H1 (cell line): ENCODE results near the gene SNRPA1. TPM values are rescaled to one million over a fixed set of nuclear protein-coding genes. Genes with fewer than 3 reads are reported as not detected.
A peak's percentile ranks its signal among the peaks of the same experiment; 100 is the strongest.

Source experiments
- CTCF ChIA-PET: fragments of 300-600 bp; sonication (Branson Sonifier 250); formaldehyde crosslinking; loops from one replicate; lab custom pipeline; 2021; ENCODE audit not compliant: partially characterized antibody; lab: Charles Lee
- POLR2A ChIA-PET: fragments of 300-600 bp; sonication (Branson Sonifier 250); formaldehyde crosslinking; loops from one replicate; lab custom pipeline; 2021; ENCODE audit warnings: inconsistent platforms; ENCODE audit not compliant: partially characterized antibody; lab: Charles Lee
- DNase-seq, 2 experiments: peaks; one replicate each; pipeline versions ENCODE4 v3.0.0 to v3.0.0-alpha.2; 2010 to 2022; ENCODE audit warnings: low spot score in 2 of 2, low read depth in 1 of 2, mixed read lengths in 1 of 2
- FAIRE-seq: peaks from 2 replicates; lab custom pipeline; 2011; peaks lifted over from hg19 to GRCh38; lab: Jason Lieb, UNC
- H2AFZ ChIP-seq: 2 replicates; pipeline ENCODE4 v1.8.1; 2012; ENCODE audit warnings: low read length, inconsistent platforms
- H2AK5ac ChIP-seq: 2 replicates; pipeline ENCODE4 v1.6.1; 2013; ENCODE audit warnings: low read depth, low read length
- H2BK120ac ChIP-seq: replicated peaks from 2 replicates; pipeline ENCODE3; 2013; ENCODE audit warnings: low read depth, low read length, inconsistent platforms
- H2BK12ac ChIP-seq: 2 replicates; pipeline ENCODE4 v1.6.1; 2013; ENCODE audit warnings: low read depth, low read length
- H2BK15ac ChIP-seq: 2 replicates; pipeline ENCODE4 v1.6.1; 2013; ENCODE audit warnings: low read length
- H2BK20ac ChIP-seq: 2 replicates; pipeline ENCODE4 v1.6.1; 2013; ENCODE audit warnings: low read length
- H2BK5ac ChIP-seq: 2 replicates; pipeline ENCODE4 v1.6.1; 2013; ENCODE audit warnings: low read depth, low read length
- H3K14ac ChIP-seq: 2 replicates; pipeline ENCODE4 v1.6.1; 2013; ENCODE audit warnings: inconsistent platforms; ENCODE audit not compliant: insufficient read length
- H3K18ac ChIP-seq: 2 replicates; pipeline ENCODE4 v1.6.1; 2013; ENCODE audit warnings: low read length; ENCODE audit errors: extremely low read depth
- H3K23ac ChIP-seq: 2 replicates; pipeline ENCODE4 v1.6.1; 2013; ENCODE audit warnings: inconsistent platforms; ENCODE audit not compliant: insufficient read length
- H3K23me2 ChIP-seq: 2 replicates; pipeline ENCODE4 v1.6.1; 2013; ENCODE audit warnings: low read depth, low read length
- H3K27ac ChIP-seq: 2 replicates; pipeline ENCODE4 v1.6.1; 2011; ENCODE audit warnings: low read depth, low read length, inconsistent platforms
- H3K27me3 ChIP-seq, 4 experiments: replicated peaks in 1 of 4; 1 replicate in 1 of 4; 2 replicates in 3 of 4; pipeline versions ENCODE4 v1.6.1 to v1.8.1; 2011 to 2013; ENCODE audit warnings: low read length in 3 of 4, mild to moderate bottlenecking in 3 of 4, inconsistent platforms in 2 of 4, mixed read lengths in 2 of 4, moderate library complexity in 1 of 4; ENCODE audit not compliant: control insufficient read depth in 3 of 4, insufficient read depth in 3 of 4; ENCODE audit errors: extremely low read depth in 1 of 4
- H3K36me3 ChIP-seq, 4 experiments: 2 replicates each; pipeline versions ENCODE4 v1.6.1 to v1.8.1; 2011 to 2013; ENCODE audit warnings: mild to moderate bottlenecking in 4 of 4, low read length in 3 of 4, moderate library complexity in 2 of 4, control low read depth in 1 of 4, inconsistent platforms in 1 of 4; ENCODE audit not compliant: insufficient read depth in 4 of 4, control insufficient read depth in 2 of 4
- H3K4ac ChIP-seq: replicated peaks from 2 replicates; pipeline ENCODE3; 2013; ENCODE audit warnings: low read length, low read depth, mixed read lengths, inconsistent platforms; ENCODE audit not compliant: insufficient read length
- H3K4me1 ChIP-seq, 4 experiments: replicated peaks in 1 of 4; 1 replicate in 1 of 4; 2 replicates in 3 of 4; pipeline versions ENCODE4 v1.6.1 to v1.8.1; 2011 to 2013; ENCODE audit warnings: low read length in 3 of 4, inconsistent platforms in 2 of 4, mixed read lengths in 1 of 4; ENCODE audit not compliant: insufficient read depth in 4 of 4, control insufficient read depth in 3 of 4
- H3K4me2 ChIP-seq, 2 experiments: 2 replicates each; pipeline versions ENCODE4 v1.6.1 to v1.8.1; 2011 to 2013; ENCODE audit warnings: low read depth in 2 of 2, low read length in 2 of 2, control low read depth in 1 of 2, inconsistent platforms in 1 of 2, mild to moderate bottlenecking in 1 of 2; ENCODE audit not compliant: insufficient read depth in 1 of 2
- H3K4me3 ChIP-seq, 4 experiments: fragments of 200-600, 300-600 bp in 1 of 4; sonication (generic), shearing (Covaris generic), sonication (Bioruptor Twin) in 1 of 4; 2 replicates each; pipeline versions ENCODE4 v1.5.1 to v1.8.1; 2011 to 2016; ENCODE audit warnings: low read length in 4 of 4, low read depth in 3 of 4, control low read depth in 2 of 4, inconsistent platforms in 2 of 4, mild to moderate bottlenecking in 2 of 4, mixed read lengths in 1 of 4, moderate library complexity in 1 of 4; ENCODE audit not compliant: insufficient read depth in 2 of 4; ENCODE audit errors: extremely low read depth in 1 of 4
- H3K56ac ChIP-seq: replicated peaks from 2 replicates; pipeline ENCODE3; 2013; ENCODE audit warnings: low read depth, mild to moderate bottlenecking, mixed read lengths, low read length, inconsistent platforms; ENCODE audit not compliant: insufficient read length
- H3K79me1 ChIP-seq: 2 replicates; pipeline ENCODE4 v1.6.1; 2013; ENCODE audit warnings: low read depth, low read length, control low read depth
- H3K79me2 ChIP-seq, 2 experiments: 2 replicates each; pipeline versions ENCODE4 v1.6.1 to v1.8.1; 2012 to 2013; ENCODE audit warnings: low read length in 2 of 2, mild to moderate bottlenecking in 2 of 2, inconsistent platforms in 1 of 2; ENCODE audit not compliant: insufficient read depth in 2 of 2, control insufficient read depth in 1 of 2
- H3K9ac ChIP-seq, 4 experiments: replicated peaks in 1 of 4; 1 replicate in 1 of 4; 2 replicates in 3 of 4; pipeline versions ENCODE4 v1.6.1 to v1.8.1; 2011 to 2013; ENCODE audit warnings: low read depth in 3 of 4, low read length in 3 of 4, control low read depth in 2 of 4, mild to moderate bottlenecking in 2 of 4, moderate library complexity in 2 of 4, inconsistent platforms in 1 of 4; ENCODE audit errors: extremely low read depth in 1 of 4
- H3K9me3 ChIP-seq, 2 experiments: 2 replicates each; pipeline versions ENCODE4 v1.6.1 to v1.8.1; 2012 to 2013; ENCODE audit warnings: mild to moderate bottlenecking in 2 of 2, moderate library complexity in 2 of 2, control low read depth in 1 of 2, inconsistent platforms in 1 of 2, low read depth in 1 of 2, low read length in 1 of 2, mixed read lengths in 1 of 2; ENCODE audit not compliant: insufficient read depth in 2 of 2
- H4K20me1 ChIP-seq, 2 experiments: replicated peaks in 1 of 2; 2 replicates each; pipeline versions ENCODE3 to v1.8.1; 2011 to 2013; ENCODE audit warnings: inconsistent platforms in 2 of 2, low read length in 2 of 2, mild to moderate bottlenecking in 1 of 2; ENCODE audit not compliant: insufficient read depth in 2 of 2, control insufficient read depth in 1 of 2
- H4K5ac ChIP-seq: 2 replicates; pipeline ENCODE4 v1.6.1; 2013; ENCODE audit warnings: low read length, low read depth, mixed read lengths, inconsistent platforms; ENCODE audit not compliant: insufficient read length
- H4K8ac ChIP-seq: 2 replicates; pipeline ENCODE4 v1.8.0; 2013; ENCODE audit warnings: mild to moderate bottlenecking, moderate library complexity, low read length, inconsistent platforms; ENCODE audit not compliant: insufficient read depth; ENCODE audit errors: extremely low read depth
- H4K91ac ChIP-seq: replicated peaks from 2 replicates; pipeline ENCODE3; 2013; ENCODE audit warnings: low read length, mixed read lengths, inconsistent platforms; ENCODE audit not compliant: insufficient read length
- ATF2 ChIP-seq: IDR thresholded peaks from 2 replicates; pipeline ENCODE4 v1.6.1; 2012; ENCODE audit warnings: low read length, inconsistent platforms
- HDAC2 ChIP-seq, 2 experiments: fragments of 300-600 bp in 1 of 2; sonication (generic) in 1 of 2; IDR thresholded peaks; 2 replicates each; pipeline ENCODE4 v1.6.1; 2011 to 2012; ENCODE audit warnings: low read depth in 2 of 2, low read length in 2 of 2, mild to moderate bottlenecking in 2 of 2, moderate library complexity in 2 of 2, borderline replicate concordance in 1 of 2, inconsistent platforms in 1 of 2
- NANOG ChIP-seq: IDR thresholded peaks from 2 replicates; pipeline ENCODE4 v1.6.1; 2011; ENCODE audit warnings: low read length, low read depth, mild to moderate bottlenecking, inconsistent platforms; ENCODE audit not compliant: insufficient read depth, poor library complexity, severe bottlenecking
- SIN3A ChIP-seq, 2 experiments: IDR thresholded peaks in 1 of 2; conservative IDR thresholded peaks in 1 of 2; 2 replicates each; pipeline ENCODE4 v1.6.1; 2011 to 2012; ENCODE audit warnings: low read length in 2 of 2, improper control_type of control experiment in 1 of 2, low read depth in 1 of 2, mild to moderate bottlenecking in 1 of 2
- SP4 ChIP-seq: IDR thresholded peaks from 2 replicates; pipeline ENCODE4 v1.6.1; 2012; ENCODE audit warnings: low read length, inconsistent platforms
- SRF ChIP-seq: IDR thresholded peaks from 2 replicates; pipeline ENCODE4 v1.6.1; 2011; ENCODE audit warnings: mild to moderate bottlenecking, low read depth, low read length, moderate library complexity
- WGBS, 2 experiments: shearing (Covaris generic) in 1 of 2; methylation state at CpG; one replicate each; pipeline versions ENCODE4 v1.1.6 to v1.1.7; 2013 to 2015; ENCODE audit warnings: low lambda C conversion rate in 2 of 2, mixed read lengths in 2 of 2, inconsistent platforms in 1 of 2, low coverage in 1 of 2, missing lambda C conversion rate in 1 of 2; ENCODE audit not compliant: insufficient replicate concordance in 2 of 2, insufficient coverage in 1 of 2, insufficient read length in 1 of 2; ENCODE audit errors: extremely low coverage in 1 of 2, missing lambda C conversion rate in 1 of 2; 5-methylcytosine and 5-hydroxymethylcytosine counted together
- polyA plus RNA-seq, 7 experiments: library from polyadenylated mRNA; depleted of rRNA in 3 of 7; stranded (reverse) in 5 of 7; unstranded in 2 of 7; fragments of >200 nt in 5 of 7; fragments of 200-250 nt in 2 of 7; gene quantifications; 1 replicate in 5 of 7; 2 replicates in 1 of 7; 4 replicates in 1 of 7; pipeline versions ENCODE4 v1.2.1 to v1.2.3, GENCODE V29; 2011 to 2013; ENCODE audit warnings: missing spikeins in 2 of 7, mixed read lengths in 2 of 7
- total RNA-seq: library from RNA; stranded (reverse); fragmentation: NEBNext Ultra II Directional; extraction: Animal tissue kit (Norgen Biotek cat#: 25700); gene quantifications from 2 replicates; pipeline ENCODE4 v1.2.1, GENCODE V29; 2021

The SNRPA1 gene
- total and polyA plus RNA-seq, 2 of the 8 experiments (the other 6 are each of a cell fraction or from before 2014, with no cell fraction given): 140 to 221 TPM

DNA sequence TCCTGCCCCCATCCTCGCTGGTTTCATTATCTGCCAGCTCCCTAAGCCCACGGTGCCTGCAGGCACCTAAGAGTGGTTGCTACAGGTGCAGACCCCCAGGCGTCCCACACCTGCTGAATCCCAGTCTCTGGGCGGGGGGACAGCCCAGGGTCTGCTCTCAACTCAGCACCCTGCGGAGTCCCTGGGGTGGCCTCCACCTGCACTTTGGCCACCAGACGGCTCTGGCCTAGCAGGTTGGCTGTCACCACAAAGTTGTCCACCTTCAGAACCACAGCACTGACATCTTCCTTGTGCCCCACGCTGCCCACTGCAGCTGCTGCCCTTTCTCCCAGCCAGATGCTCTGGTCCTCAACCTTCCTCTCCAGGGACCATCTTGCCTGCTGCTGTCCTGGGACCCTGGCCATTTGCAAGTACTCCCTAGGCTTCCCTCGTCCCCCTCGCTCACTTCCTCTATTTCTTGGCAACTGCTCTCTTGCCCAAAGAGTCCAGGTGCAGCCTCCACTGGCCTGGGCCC lies 34.9 kb upstream of the SNRPA1 start:
- 97% methylated on average over 9 of the region's 9 CpGs; no CpG with 5 or more reads in 1 of the 2 experiments for WGBS, 2 experiments

More for the DNA sequence above, 34.9 kb upstream of the SNRPA1 start:
- Histone ChIP-seq H3K79me1 (no peaks in the 10 kb centered on the region), H3K36me3 (no peaks in the 10 kb centered on the region), H3K79me2 (no peaks in the 10 kb centered on the region), H3K27ac (no peak overlapping the region), H2BK15ac (no peak overlapping the region), H3K4me3 (no peak overlapping the region), H3K56ac (no peak overlapping the region), H4K8ac (no peak overlapping the region; the same call in 1 of the 2 replicates), H2AK5ac (no peak overlapping the region), H3K14ac (no peak overlapping the region), H3K9me3 (peaks cover 9 to 10% of the 10 kb centered on the region in 2 experiments; a peak in 3 of 4 replicates), H2BK120ac (no peak overlapping the region), H3K4ac (no peak overlapping the region), H4K91ac (no peak overlapping the region), H3K23ac (no peak overlapping the region), H4K5ac (no peak overlapping the region), H2AFZ (no peak overlapping the region), H3K18ac (no peak overlapping the region), H3K27me3 (peaks cover 0 to 13% (median 7%) of the 10 kb centered on the region in 4 experiments; a peak in 4 of 7 replicates), H3K9ac (no peak overlapping the region), H3K4me2 (no peak overlapping the region), H4K20me1 (no peaks in the 10 kb centered on the region), H3K23me2 (no peaks in the 10 kb centered on the region), H2BK12ac (no peak overlapping the region), H3K4me1 (peaks cover 0 to 3% (median 0%) of the 10 kb centered on the region in 4 experiments; a peak in 1 of 7 replicates), H2BK5ac (no peak overlapping the region), H2BK20ac (no peak overlapping the region)
- DNase-seq (peak in 1 of 2 experiments; percentile 32), FAIRE-seq (no peak)
- TF ChIP-seq ATF2: no peak
- no peak for TF ChIP-seq SRF
- TF ChIP-seq HDAC2 (IDR thresholded peaks at IDR 0.05; ENCODE audit: borderline replicate concordance in 1 of 2, low read depth in 2 of 2, low read length in 2 of 2): no peak
- TF ChIP-seq SP4: no peak
- no peak for TF ChIP-seq SIN3A (conservative IDR thresholded peaks at IDR 0.05 in 1 of 2, IDR thresholded peaks at IDR 0.05 in 1 of 2; ENCODE audit: low read depth in 1 of 2, low read length in 2 of 2)
- TF ChIP-seq NANOG: no peak
- POLR2A ChIA-PET: no interaction called here
- CTCF ChIA-PET: interaction anchor here (1.0 to 1.1 kb wide), 3 partner anchors 9 to 309 kb away, joined by 3 to 6 read pairs (median 3); no protein-coding TSS in a partner anchor
